Activated CD8-positive, alpha-beta T cell treated with anti-CD3 and anti-CD28 coated beads for 36 hours (primary cell): ENCODE data around the gene CEP19. TPM values are rescaled to one million over a fixed set of nuclear protein-coding genes. Genes with fewer than 3 reads are reported as not detected.

Source experiments
- ATAC-seq: fragments of 200-7000 bp; cut with Tn5 transposase; one replicate; pipeline ENCODE4 v1.10.0; 2021; ENCODE audit warnings: mild to moderate bottlenecking, moderate library complexity
- CTCF ChIA-PET: fragments of 350-600 bp; sonication (Branson Sonifier 250); formaldehyde crosslinking; loops from one replicate; lab custom pipeline; 2021; ENCODE audit warnings: antibody characterized with exemption; lab: Charles Lee
- POLR2A ChIA-PET: fragments of 350-600 bp; sonication (Branson Sonifier 250); formaldehyde crosslinking; loops from one replicate; lab custom pipeline; 2021; ENCODE audit warnings: antibody characterized with exemption; lab: Charles Lee
- DNase-seq: peaks from one replicate; pipeline ENCODE4 v3.0.0-alpha.2; 2020
- H3K27ac Mint-ChIP-seq: one replicate; pipeline ENCODE4 v1.8.0; 2021; ENCODE audit warnings: mild to moderate bottlenecking, mixed read lengths
- H3K27me3 Mint-ChIP-seq: one replicate; pipeline ENCODE4 v1.8.0; 2021; ENCODE audit warnings: mixed read lengths
- H3K36me3 Mint-ChIP-seq: one replicate; pipeline ENCODE4 v1.8.0; 2021; ENCODE audit warnings: low read depth, mixed read lengths
- H3K4me1 Mint-ChIP-seq: one replicate; pipeline ENCODE4 v1.8.0; 2021; ENCODE audit warnings: low read depth, mixed read lengths
- H3K4me3 Mint-ChIP-seq: one replicate; pipeline ENCODE4 v1.8.0; 2021; ENCODE audit warnings: mild to moderate bottlenecking, moderate library complexity, mixed read lengths
- H3K9me3 Mint-ChIP-seq: one replicate; pipeline ENCODE4 v1.8.0; 2021; ENCODE audit warnings: mixed read lengths
- CTCF ChIP-seq: fragments of 200-600 bp; IDR thresholded peaks from one replicate; pipeline ENCODE4 v1.8.0; 2022; ENCODE audit warnings: antibody characterized with exemption, mild to moderate bottlenecking
- intact Hi-C: fragments of 100-400 bp; cut with micrococcal nuclease; formaldehyde crosslinking; loops from one replicate; pipeline ENCODE4 v1.10.0; 2022
- total RNA-seq, 2 experiments: library from RNA; stranded (reverse); gene quantifications; one replicate each; pipeline ENCODE4 v1.2.3, GENCODE V29; 2021

The CEP19 gene
- total RNA-seq, 2 experiments from 2014 or later = 5.2 to 5.5 TPM

GRCh38 chr3:196697270-196697669 is 14.8 kb downstream of the CEP19 start:
- DNase-seq (no peak), ATAC-seq (no peak)
- H3K36me3 Mint-ChIP-seq = no peaks in the 10 kb centered on the region
- no peak for TF ChIP-seq CTCF
- intact Hi-C loops = no loop called here
- peaks cover 5% of the 10 kb centered on the region for H3K4me1 Mint-ChIP-seq
- H3K27me3 Mint-ChIP-seq = no peaks in the 10 kb centered on the region
- no peaks in the 10 kb centered on the region for H3K9me3 Mint-ChIP-seq
- CTCF ChIA-PET = interaction anchor here (0.9 to 2.4 kb wide), 3 partner anchors 13 to 169 kb away, joined by 3 to 6 read pairs (median 4); no protein-coding TSS in a partner anchor
- H3K4me3 Mint-ChIP-seq = no peak overlapping the region
- no peak overlapping the region for H3K27ac Mint-ChIP-seq
- POLR2A ChIA-PET = interaction anchor here (1.0 kb wide), 1 partner anchor 12 kb away, joined by 3 read pairs; no protein-coding TSS in a partner anchor

GRCh38 chr3:196695849-196696226 is 16.2 kb downstream of the CEP19 start:
- H3K27ac Mint-ChIP-seq = peak overlapping the region; percentile 21
- CTCF ChIA-PET = no interaction called here
- peak; percentile 25 for DNase-seq
- H3K27me3 Mint-ChIP-seq = no peaks in the 10 kb centered on the region
- H3K4me3 Mint-ChIP-seq = peak overlapping the region; percentile 44
- no peaks in the 10 kb centered on the region for H3K36me3 Mint-ChIP-seq
- peaks cover 5% of the 10 kb centered on the region for H3K4me1 Mint-ChIP-seq
- peak; percentile 54 for ATAC-seq
- H3K9me3 Mint-ChIP-seq = no peaks in the 10 kb centered on the region
- intact Hi-C loops = no loop called here
- POLR2A ChIA-PET = interaction anchor here (0.5 to 0.9 kb wide), 2 partner anchors 64 to 510 kb away, joined by 3 read pairs; no protein-coding TSS in a partner anchor
- TF ChIP-seq CTCF = no peak

- ChIA-PET POLR2A (interaction anchor here (0.9 kb wide), 1 partner anchor 64 kb away, joined by 3 read pairs; no protein-coding TSS in a partner anchor), CTCF (no interaction called here)
- ATAC-seq (peak; percentile 29), DNase-seq (peak; percentile 35)
- Mint-ChIP-seq H3K27me3 (no peaks in the 10 kb centered on the region), H3K9me3 (no peaks in the 10 kb centered on the region), H3K4me3 (peak overlapping the region; percentile 44), H3K36me3 (no peaks in the 10 kb centered on the region), H3K27ac (peak overlapping the region; percentile 21), H3K4me1 (peaks cover 5% of the 10 kb centered on the region)
- TF ChIP-seq CTCF = no peak
- intact Hi-C loops = no loop called here
Measured at GRCh38 chr3:196694941-196695848, 16.9 kb downstream of the CEP19 start.

GRCh38 chr3:196694202-196694638 is 17.8 kb downstream of the CEP19 start:
- POLR2A ChIA-PET = interaction anchor here (0.7 to 1.0 kb wide), 2 partner anchors 14 to 148 kb away, joined by 3 to 5 read pairs; no protein-coding TSS in a partner anchor
- intact Hi-C loops = no loop called here
- no peaks in the 10 kb centered on the region for H3K27me3 Mint-ChIP-seq
- H3K36me3 Mint-ChIP-seq = no peaks in the 10 kb centered on the region
- peak overlapping the region; percentile 57 for H3K27ac Mint-ChIP-seq
- CTCF ChIA-PET = interaction anchor here (0.7 to 11.3 kb wide), 8 partner anchors 10 to 189 kb away, joined by 3 to 310 read pairs (median 4); no protein-coding TSS in a partner anchor
- DNase-seq = peak; percentile 39
- no peak overlapping the region for H3K4me3 Mint-ChIP-seq
- TF ChIP-seq CTCF = peak; percentile 37
- H3K4me1 Mint-ChIP-seq = peaks cover 5% of the 10 kb centered on the region
- H3K9me3 Mint-ChIP-seq = no peaks in the 10 kb centered on the region
- peak; percentile 45 for ATAC-seq
